ENCODE measurements around the gene ZBTB7C. TPM values are rescaled to one million over a fixed set of nuclear protein-coding genes. Genes with fewer than 3 reads are reported as not detected.
"Not testable (repeated sequence)": the region's sequence is repeated elsewhere in the genome, so short reads cannot be mapped to it uniquely, and the experiment has no call there.

ZBTB7C gene
- total RNA-seq, 2 experiments from 2014 or later = 0.81 to 0.95 TPM

DNA sequence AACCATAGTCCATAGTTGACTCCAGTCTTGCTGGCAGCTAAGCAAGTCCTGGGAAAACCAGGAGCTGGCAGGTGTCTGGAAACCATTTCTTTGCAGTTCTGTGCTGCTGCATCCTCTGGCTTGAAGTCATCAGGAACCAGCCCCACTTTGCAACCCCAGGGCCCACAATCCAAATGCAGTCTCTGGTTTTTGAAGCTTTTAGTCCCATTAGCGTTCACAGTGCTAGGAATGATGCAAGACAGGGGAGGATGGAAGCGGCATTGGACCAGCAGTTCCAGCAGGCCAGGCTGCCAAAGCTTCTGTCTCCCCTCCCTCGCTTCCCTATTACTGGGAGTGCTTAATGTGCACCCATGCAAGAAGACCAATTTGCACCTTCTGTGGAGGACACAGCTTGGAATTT lies 106.4 kb downstream of the ZBTB7C start:
- ChIA-PET POLR2A (no interaction called here), CTCF (no interaction called here)
- DNase-seq = no peak
- H3K9me3 Mint-ChIP-seq = no peaks in the 10 kb centered on the region
- no peak overlapping the region for H3K4me3 Mint-ChIP-seq
- peaks cover 5% of the 10 kb centered on the region for H3K27me3 Mint-ChIP-seq
- no peak overlapping the region for H3K27ac Mint-ChIP-seq
- no peaks in the 10 kb centered on the region for H3K36me3 Mint-ChIP-seq (ENCODE audit: low read depth)
- H3K4me1 Mint-ChIP-seq = peaks cover 17% of the 10 kb centered on the region

- ChIA-PET CTCF (interaction anchor here (1.4 kb wide), 1 partner anchor 293 kb away, joined by 3 read pairs; no protein-coding TSS in a partner anchor), POLR2A (no interaction called here)
- Mint-ChIP-seq H3K27ac (peak overlapping the region; percentile 51), H3K36me3 (ENCODE audit: low read depth) (no peaks in the 10 kb centered on the region), H3K4me1 (peaks cover 17% of the 10 kb centered on the region), H3K27me3 (peaks cover 3% of the 10 kb centered on the region), H3K9me3 (no peaks in the 10 kb centered on the region), H3K4me3 (no peak overlapping the region)
- DNase-seq = peak; percentile 59
Measured at GRCh38 chr18:48300463-48300961, 108.7 kb downstream of the ZBTB7C start.

GRCh38 chr18:48297139-48297538 lies 112.0 kb downstream of the ZBTB7C start:
- Mint-ChIP-seq H3K4me3 (no peak overlapping the region), H3K4me1 (peaks cover 17% of the 10 kb centered on the region), H3K27me3 (peaks cover 6% of the 10 kb centered on the region), H3K27ac (no peak overlapping the region), H3K36me3 (ENCODE audit: low read depth) (no peaks in the 10 kb centered on the region), H3K9me3 (no peaks in the 10 kb centered on the region)
- ChIA-PET POLR2A (no interaction called here), CTCF (no interaction called here)
- DNase-seq = no peak

DNA sequence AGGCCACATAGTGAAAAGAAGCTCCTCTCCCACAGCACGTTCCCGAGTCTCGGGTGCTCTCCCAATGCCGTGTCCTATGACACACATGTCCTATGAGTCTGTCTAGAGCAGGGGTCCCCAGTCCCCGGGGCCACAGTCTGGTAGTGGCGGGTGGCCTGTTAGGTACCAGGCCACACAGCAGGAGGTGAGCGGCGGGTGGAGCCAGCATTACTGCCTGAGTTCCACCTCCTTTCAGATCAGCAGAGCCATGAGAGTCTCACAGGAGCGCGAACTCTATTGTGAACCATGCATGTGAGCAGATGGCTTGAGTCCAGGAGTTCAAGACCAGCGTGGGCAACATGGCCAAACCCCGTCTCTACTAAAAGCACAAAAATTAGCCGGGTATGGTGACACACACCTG lies 112.6 kb downstream of the ZBTB7C start:
- Mint-ChIP-seq H3K4me1 (peaks cover 17% of the 10 kb centered on the region), H3K4me3 (no peak overlapping the region), H3K27me3 (peaks cover 7% of the 10 kb centered on the region), H3K9me3 (no peaks in the 10 kb centered on the region), H3K27ac (no peak overlapping the region), H3K36me3 (ENCODE audit: low read depth) (no peaks in the 10 kb centered on the region)
- ChIA-PET CTCF (no interaction called here), POLR2A (no interaction called here)
- peak; percentile 11 for DNase-seq

GRCh38 chr18:48295586-48296311 lies 113.4 kb downstream of the ZBTB7C start:
- H3K4me3 Mint-ChIP-seq = no peak overlapping the region
- ChIA-PET CTCF (no interaction called here), POLR2A (no interaction called here)
- H3K36me3 Mint-ChIP-seq (ENCODE audit: low read depth) = no peaks in the 10 kb centered on the region
- H3K4me1 Mint-ChIP-seq = peaks cover 15% of the 10 kb centered on the region
- no peaks in the 10 kb centered on the region for H3K9me3 Mint-ChIP-seq
- peaks cover 7% of the 10 kb centered on the region for H3K27me3 Mint-ChIP-seq
- no peak overlapping the region for H3K27ac Mint-ChIP-seq
- DNase-seq = peak; percentile 9

- peak; percentile 10 for DNase-seq
- Mint-ChIP-seq H3K4me1 (peaks cover 8% of the 10 kb centered on the region), H3K9me3 (no peaks in the 10 kb centered on the region), H3K36me3 (ENCODE audit: low read depth) (no peaks in the 10 kb centered on the region), H3K27ac (no peak overlapping the region), H3K27me3 (peaks cover 7% of the 10 kb centered on the region), H3K4me3 (no peak overlapping the region)
- ChIA-PET CTCF (interaction anchor here (0.6 to 1.1 kb wide), 2 partner anchors 22 to 68 kb away, joined by 3 read pairs; no protein-coding TSS in a partner anchor), POLR2A (no interaction called here)
Measured at GRCh38 chr18:48294899-48295585, 114.1 kb downstream of the ZBTB7C start.

DNA sequence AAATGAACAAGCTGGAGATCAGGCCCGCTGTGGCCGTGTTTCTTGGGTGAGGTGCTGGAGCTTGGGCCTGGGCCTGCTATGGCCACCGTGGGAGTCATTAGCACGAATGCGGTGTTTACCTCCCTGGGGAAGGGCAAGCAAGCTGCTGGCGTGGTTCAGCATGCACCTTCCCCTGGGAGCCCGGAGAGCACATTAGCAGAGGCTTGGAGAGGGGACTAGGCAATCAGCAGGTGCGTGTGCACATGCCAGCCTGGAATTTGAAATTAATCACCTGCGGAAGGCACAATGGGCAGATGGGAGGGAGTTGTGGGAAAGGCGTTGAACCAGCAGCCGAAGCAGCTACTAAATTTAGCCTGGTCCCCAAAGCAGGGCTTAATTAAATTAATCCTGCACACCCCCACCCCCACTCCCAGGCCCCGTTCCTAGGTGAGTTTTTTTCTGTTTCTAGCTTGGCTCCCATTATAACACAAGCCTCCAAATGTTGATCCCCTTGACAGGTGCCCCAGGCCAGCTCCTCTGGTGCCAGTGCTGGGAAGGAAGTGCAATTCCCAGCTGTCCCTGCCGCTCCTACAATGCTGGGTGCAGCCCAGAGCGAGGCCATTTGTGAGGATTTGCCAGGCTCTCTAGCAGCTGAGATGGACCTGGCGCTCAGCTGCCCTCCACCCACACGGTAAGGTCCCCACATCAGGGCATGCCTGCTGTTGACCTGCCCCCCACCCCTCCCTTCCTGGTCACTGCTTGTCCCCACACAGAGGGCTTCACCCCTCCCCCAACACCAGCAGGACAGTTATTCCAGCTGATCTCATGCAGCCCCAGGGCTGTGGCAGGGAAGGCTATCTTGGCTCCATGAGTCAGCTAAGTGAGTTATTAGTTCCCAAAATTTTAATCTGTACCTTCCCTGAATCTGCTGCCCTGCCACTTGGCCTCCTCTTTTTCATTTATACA lies 115.0 kb downstream of the ZBTB7C start:
- CTCF ChIA-PET = interaction anchor here (0.6 to 1.1 kb wide), 3 partner anchors 23 to 71 kb away, joined by 3 read pairs; no protein-coding TSS in a partner anchor
- Mint-ChIP-seq H3K4me3 (no peak overlapping the region), H3K27ac (no peak overlapping the region), H3K9me3 (no peaks in the 10 kb centered on the region), H3K4me1 (peaks cover 1% of the 10 kb centered on the region), H3K36me3 (ENCODE audit: low read depth) (no peaks in the 10 kb centered on the region), H3K27me3 (peaks cover 7% of the 10 kb centered on the region)
- POLR2A ChIA-PET = no interaction called here
- peak; percentile 10 for DNase-seq

DNA sequence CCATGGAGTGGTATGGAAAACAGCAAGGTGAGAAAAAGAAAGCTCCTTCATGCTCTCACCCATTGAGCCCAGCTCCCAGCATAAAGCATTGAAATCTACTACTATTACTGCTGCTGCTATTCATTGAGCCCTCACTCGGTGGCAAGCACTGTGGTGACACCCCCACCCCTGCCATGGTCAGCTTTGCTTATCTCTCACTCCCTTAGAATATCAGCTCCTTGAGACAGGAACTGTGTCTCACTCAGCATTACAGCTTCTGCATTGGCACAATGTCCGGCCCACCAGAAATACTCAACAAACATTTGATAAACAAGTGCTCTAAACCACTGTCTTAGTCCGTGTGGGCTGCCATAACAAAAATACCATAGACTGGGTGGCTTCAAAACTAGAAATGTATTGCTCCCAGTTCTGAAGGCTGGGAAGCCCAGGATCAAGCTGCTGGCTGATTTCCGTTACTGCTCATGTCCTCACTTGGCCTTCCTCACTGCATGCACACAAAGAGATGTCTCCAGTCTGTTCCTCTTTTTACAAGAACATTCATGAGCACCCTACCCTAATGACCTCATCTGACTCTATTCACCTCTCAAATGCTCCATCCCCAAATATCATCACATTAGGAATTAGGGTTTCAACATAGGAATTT lies 116.3 kb downstream of the ZBTB7C start:
- H3K4me1 Mint-ChIP-seq = no peaks in the 10 kb centered on the region
- DNase-seq = no peak
- no peaks in the 10 kb centered on the region for H3K9me3 Mint-ChIP-seq
- H3K27me3 Mint-ChIP-seq = peaks cover 6% of the 10 kb centered on the region
- no peaks in the 10 kb centered on the region for H3K36me3 Mint-ChIP-seq (ENCODE audit: low read depth)
- H3K27ac Mint-ChIP-seq = no peak overlapping the region
- ChIA-PET POLR2A (no interaction called here), CTCF (no interaction called here)
- H3K4me3 Mint-ChIP-seq = no peak overlapping the region

DNA sequence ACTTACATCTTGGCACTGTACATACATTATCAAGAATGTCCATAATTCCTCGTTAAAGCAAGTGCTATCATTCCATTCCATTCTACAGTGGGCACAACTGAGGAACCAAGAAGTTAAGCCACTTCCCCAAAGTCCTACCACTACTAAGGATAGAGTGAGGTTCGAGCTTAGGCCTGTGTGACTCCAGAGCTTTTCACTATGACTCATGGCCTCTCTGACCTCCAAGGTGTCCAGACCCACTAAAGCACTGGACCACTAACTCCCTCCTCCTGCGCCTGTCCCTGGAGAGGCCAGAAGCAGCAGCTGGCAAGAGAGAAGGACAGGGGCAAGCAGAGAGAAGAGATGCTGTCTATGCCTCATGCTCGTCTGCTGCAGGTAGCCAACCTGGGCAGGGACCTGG lies 117.0 kb downstream of the ZBTB7C start:
- Mint-ChIP-seq H3K36me3 (ENCODE audit: low read depth) (no peaks in the 10 kb centered on the region), H3K4me3 (no peak overlapping the region), H3K4me1 (no peaks in the 10 kb centered on the region), H3K27ac (no peak overlapping the region), H3K27me3 (peaks cover 10% of the 10 kb centered on the region), H3K9me3 (no peaks in the 10 kb centered on the region)
- ChIA-PET POLR2A (no interaction called here), CTCF (no interaction called here)
- no peak for DNase-seq

- Mint-ChIP-seq H3K9me3 (no peaks in the 10 kb centered on the region), H3K27ac (no peak overlapping the region), H3K4me1 (no peaks in the 10 kb centered on the region), H3K27me3 (peaks cover 15% of the 10 kb centered on the region), H3K4me3 (no peak overlapping the region), H3K36me3 (ENCODE audit: low read depth) (no peaks in the 10 kb centered on the region)
- DNase-seq = no peak
- POLR2A ChIA-PET = no interaction called here
- CTCF ChIA-PET = no interaction called here
Measured at GRCh38 chr18:48290162-48290926, 118.8 kb downstream of the ZBTB7C start.

- H3K27me3 Mint-ChIP-seq = peaks cover 23% of the 10 kb centered on the region
- H3K4me1 Mint-ChIP-seq = no peaks in the 10 kb centered on the region
- POLR2A ChIA-PET = no interaction called here
Measured at GRCh38 chr18:48284743-48285142, 124.4 kb downstream of the ZBTB7C start.

GRCh38 chr18:48284011-48284410 lies 125.2 kb downstream of the ZBTB7C start:
- CTCF ChIA-PET; DNase-seq; H3K9me3 Mint-ChIP-seq; POLR2A ChIA-PET; H3K4me3 Mint-ChIP-seq; H3K36me3 Mint-ChIP-seq (ENCODE audit: low read depth); H3K4me1 Mint-ChIP-seq; H3K27ac Mint-ChIP-seq: not testable (repeated sequence)
- peaks cover 21% of the 10 kb centered on the region for H3K27me3 Mint-ChIP-seq

More at GRCh38 chr18:48284743-48285142, 124.4 kb downstream of the ZBTB7C start:
- no peaks in the 10 kb centered on the region for H3K9me3 Mint-ChIP-seq
- H3K4me3 Mint-ChIP-seq = no peak overlapping the region
- H3K27ac Mint-ChIP-seq = no peak overlapping the region
- DNase-seq = no peak
- H3K36me3 Mint-ChIP-seq (ENCODE audit: low read depth) = no peaks in the 10 kb centered on the region
- CTCF ChIA-PET = no interaction called here
